Caco-2 (cell line): Measurements from ENCODE around the gene TOMM70. TPM values are rescaled to one million over a fixed set of nuclear protein-coding genes. Genes with fewer than 3 reads are reported as not detected.

Experiments
- BruUV-seq: library from RNA; stranded (reverse); fragments of 400-500 nt; replicated peaks from 2 replicates; lab custom pipeline; 2021; lab: Mats Ljungman, UMichigan
- CTCF ChIA-PET: fragments of 300-600 bp; sonication (Branson Sonifier 250); formaldehyde crosslinking; loops from one replicate; lab custom pipeline; 2022; ENCODE audit warnings: antibody characterized with exemption; lab: Charles Lee
- POLR2A ChIA-PET: fragments of 300-600 bp; sonication (Branson Sonifier 250); formaldehyde crosslinking; loops from one replicate; lab custom pipeline; 2022; ENCODE audit warnings: antibody characterized with exemption; lab: Charles Lee
- DNase-seq, 2 experiments: peaks; one replicate each; pipeline versions ENCODE4 v3.0.0 to v3.0.0-alpha.2; 2020 to 2022
- H3K27me3 ChIP-seq: replicated peaks from 2 replicates; pipeline ENCODE4 v1.6.0; 2011; ENCODE audit warnings: low read length; ENCODE audit not compliant: control insufficient read depth, insufficient read depth
- H3K36me3 ChIP-seq: 2 replicates; pipeline ENCODE4 v1.5.1; 2011; ENCODE audit warnings: low read length; ENCODE audit not compliant: control insufficient read depth, insufficient read depth
- H3K4me1 ChIP-seq: fragments of 250-450 bp; sonication (Bioruptor Pico); 2 replicates; pipeline ENCODE4 v1.5.1; 2020; ENCODE audit warnings: mild to moderate bottlenecking
- H3K4me3 ChIP-seq: 2 replicates; pipeline ENCODE4 v1.5.1; 2011; ENCODE audit warnings: low read depth, mild to moderate bottlenecking, control low read depth, low read length
- H3K9me3 ChIP-seq: fragments of 250-450 bp; sonication (Bioruptor Pico); 2 replicates; pipeline ENCODE4 v1.5.1; 2020; ENCODE audit warnings: mild to moderate bottlenecking, moderate library complexity
- H3K27ac Mint-ChIP-seq: one replicate; pipeline ENCODE4 v1.8.0; 2022; ENCODE audit warnings: mixed read lengths; ENCODE audit not compliant: unreplicated experiment
- H3K27me3 Mint-ChIP-seq: one replicate; pipeline ENCODE4 v1.8.0; 2022; ENCODE audit warnings: mixed read lengths; ENCODE audit not compliant: insufficient read depth, unreplicated experiment
- H3K36me3 Mint-ChIP-seq: one replicate; pipeline ENCODE4 v1.8.0; 2022; ENCODE audit warnings: mild to moderate bottlenecking, mixed read lengths; ENCODE audit not compliant: insufficient read depth, unreplicated experiment
- H3K4me1 Mint-ChIP-seq: one replicate; pipeline ENCODE4 v1.8.0; 2022; ENCODE audit warnings: low read depth, mixed read lengths; ENCODE audit not compliant: unreplicated experiment
- H3K4me3 Mint-ChIP-seq: one replicate; pipeline ENCODE4 v1.8.0; 2022; ENCODE audit warnings: mild to moderate bottlenecking, moderate library complexity, mixed read lengths; ENCODE audit not compliant: unreplicated experiment
- H3K9me3 Mint-ChIP-seq: one replicate; pipeline ENCODE4 v1.8.0; 2022; ENCODE audit warnings: mixed read lengths; ENCODE audit not compliant: unreplicated experiment
- CTCF ChIP-seq, 2 experiments: fragments of 200-600 bp in 1 of 2; IDR thresholded peaks; 1 replicate in 1 of 2; 2 replicates in 1 of 2; pipeline versions ENCODE4 v1.5.1 to v1.8.0; 2011 to 2022; ENCODE audit warnings: antibody characterized with exemption in 1 of 2, control low read depth in 1 of 2, inconsistent platforms in 1 of 2, low read depth in 1 of 2, low read length in 1 of 2, mild to moderate bottlenecking in 1 of 2, moderate library complexity in 1 of 2; ENCODE audit not compliant: insufficient read depth in 1 of 2, severe bottlenecking in 1 of 2, unreplicated experiment in 1 of 2
- intact Hi-C: fragments of 100-400 bp; cut with micrococcal nuclease; formaldehyde crosslinking; loops from one replicate; pipeline ENCODE4 v1.10.0; 2022; ENCODE audit not compliant: unreplicated experiment
- total RNA-seq: library from RNA; stranded (reverse); gene quantifications from 2 replicates; pipeline ENCODE4 v1.2.3, GENCODE V29; 2022

The TOMM70 gene
- total RNA-seq, 1 experiment from 2014 or later, result 50.7 TPM

- Mint-ChIP-seq H3K9me3 (peaks cover 10% of the 10 kb centered on the region), H3K27me3 (no peaks in the 10 kb centered on the region), H3K4me1 (no peaks in the 10 kb centered on the region), H3K36me3 (no peaks in the 10 kb centered on the region), H3K27ac (no peak overlapping the region), H3K4me3 (no peak overlapping the region)
- no peaks in the 10 kb centered on the region for H3K4me1 ChIP-seq
- DNase-seq, result no peak
- no peak for TF ChIP-seq CTCF (IDR thresholded peaks at IDR 0.05; ENCODE audit: insufficient read depth in 1 of 2, low read depth in 1 of 2, low read length in 1 of 2, severe bottlenecking in 1 of 2, unreplicated experiment in 1 of 2)
- no peak overlapping the region for H3K4me3 ChIP-seq
- POLR2A ChIA-PET, result no interaction called here
- H3K9me3 ChIP-seq, result no peaks in the 10 kb centered on the region; the same call in 1 of the 2 replicates
- H3K36me3 ChIP-seq, result no peaks in the 10 kb centered on the region
- no peaks in the 10 kb centered on the region for H3K27me3 ChIP-seq
- CTCF ChIA-PET, result no interaction called here
- BruUV-seq, result no TSS peak
- intact Hi-C loops, result no loop called here
Measured at GRCh38 chr3:100413613-100414012, 12.7 kb upstream of the TOMM70 start.

- Histone ChIP-seq H3K9me3 (no peaks in the 10 kb centered on the region; the same call in 1 of the 2 replicates), H3K4me3 (no peak overlapping the region), H3K36me3 (no peaks in the 10 kb centered on the region), H3K4me1 (no peaks in the 10 kb centered on the region), H3K27me3 (no peaks in the 10 kb centered on the region)
- no peaks in the 10 kb centered on the region for H3K36me3 Mint-ChIP-seq
- H3K4me1 Mint-ChIP-seq, result no peaks in the 10 kb centered on the region
- TF ChIP-seq CTCF (IDR thresholded peaks at IDR 0.05; ENCODE audit: insufficient read depth in 1 of 2, low read depth in 1 of 2, low read length in 1 of 2, severe bottlenecking in 1 of 2, unreplicated experiment in 1 of 2), result no peak
- no peak overlapping the region for H3K4me3 Mint-ChIP-seq
- POLR2A ChIA-PET, result no interaction called here
- BruUV-seq, result no TSS peak
- no peak overlapping the region for H3K27ac Mint-ChIP-seq
- no peak for DNase-seq
- H3K27me3 Mint-ChIP-seq, result no peaks in the 10 kb centered on the region
- CTCF ChIA-PET, result no interaction called here
- intact Hi-C loops, result no loop called here
- H3K9me3 Mint-ChIP-seq, result peaks cover 11% of the 10 kb centered on the region
Measured at GRCh38 chr3:100412912-100413590, 12.2 kb upstream of the TOMM70 start.

DNA sequence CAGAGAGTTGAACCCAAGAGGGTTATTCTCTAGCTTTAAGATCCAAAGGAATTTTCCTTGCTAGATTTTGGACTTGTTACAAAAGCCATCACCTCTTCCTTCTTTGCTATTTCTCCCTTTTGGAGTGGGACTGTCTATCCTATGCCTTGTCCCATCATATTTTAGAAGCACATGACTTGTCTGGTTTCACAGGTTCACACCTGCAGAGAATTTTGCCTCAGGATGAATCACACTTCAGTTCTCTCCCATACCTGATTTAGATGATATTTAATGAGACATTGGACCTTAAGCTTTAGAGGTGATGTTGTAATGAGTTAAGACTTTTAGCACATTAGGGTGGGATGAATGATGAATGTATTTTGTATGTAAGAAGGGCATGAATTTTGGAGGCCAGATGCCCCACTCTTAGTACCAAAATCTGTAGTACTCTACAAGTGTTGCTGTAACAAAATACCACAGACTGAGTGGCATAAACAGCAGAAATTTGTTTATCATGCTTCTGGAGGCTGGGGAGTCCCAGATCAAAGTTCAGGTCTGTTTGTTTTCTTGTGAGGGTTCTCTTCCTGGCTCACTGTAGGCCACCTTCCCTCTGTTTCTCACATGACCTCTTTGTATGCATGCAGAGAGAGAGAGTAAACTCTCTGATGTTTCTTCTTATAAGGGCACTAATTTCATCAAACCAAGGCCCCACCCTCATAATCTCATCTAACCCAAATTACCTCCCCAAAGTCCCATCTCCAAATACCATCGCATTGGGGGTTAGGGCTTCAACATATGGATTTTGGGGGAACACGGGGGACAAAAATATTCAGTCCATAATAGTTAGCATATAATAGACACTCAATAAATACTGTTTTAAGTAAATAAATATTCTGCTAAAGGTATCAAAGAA, 10.4 kb upstream of the TOMM70 start:
- Histone ChIP-seq H3K36me3 (no peaks in the 10 kb centered on the region), H3K9me3 (no peaks in the 10 kb centered on the region; the same call in 1 of the 2 replicates), H3K27me3 (no peaks in the 10 kb centered on the region), H3K4me3 (no peak overlapping the region), H3K4me1 (no peaks in the 10 kb centered on the region)
- H3K27ac Mint-ChIP-seq, result no peak overlapping the region
- no peak for DNase-seq
- no TSS peak for BruUV-seq
- TF ChIP-seq CTCF (IDR thresholded peaks at IDR 0.05; ENCODE audit: insufficient read depth in 1 of 2, low read depth in 1 of 2, low read length in 1 of 2, severe bottlenecking in 1 of 2, unreplicated experiment in 1 of 2), result no peak
- no peaks in the 10 kb centered on the region for H3K27me3 Mint-ChIP-seq
- ChIA-PET POLR2A (no interaction called here), CTCF (no interaction called here)
- H3K4me3 Mint-ChIP-seq, result no peak overlapping the region
- no peaks in the 10 kb centered on the region for H3K36me3 Mint-ChIP-seq
- intact Hi-C loops, result no loop called here
- no peaks in the 10 kb centered on the region for H3K4me1 Mint-ChIP-seq
- peaks cover 21% of the 10 kb centered on the region for H3K9me3 Mint-ChIP-seq
